H1 (cell line): ENCODE data around the gene WDR37. TPM values are rescaled to one million over a fixed set of nuclear protein-coding genes. Genes with fewer than 3 reads are reported as not detected.
A peak's percentile ranks its signal among the peaks of the same experiment; 100 is the strongest.

ENCODE experiments used
- ASH2L ChIP-seq: fragments of 200-600, 300-600 bp; sonication (generic); IDR thresholded peaks from one replicate; pipeline ENCODE4 v1.7.1; 2017; ENCODE audit warnings: low read length
- CHD2 ChIP-seq: IDR thresholded peaks from 2 replicates; pipeline ENCODE4 v1.6.1; 2012; ENCODE audit warnings: low read length, improper control_type of control experiment
- EP300 ChIP-seq, 2 experiments: IDR thresholded peaks; 1 replicate in 1 of 2; 2 replicates in 1 of 2; pipeline ENCODE4 v1.6.1; 2011 to 2012; ENCODE audit warnings: low read depth in 2 of 2, low read length in 2 of 2, mild to moderate bottlenecking in 2 of 2, borderline replicate concordance in 1 of 2, inconsistent platforms in 1 of 2, moderate library complexity in 1 of 2
- GABPA ChIP-seq: IDR thresholded peaks from 2 replicates; pipeline ENCODE4 v1.6.1; 2011; ENCODE audit warnings: mild to moderate bottlenecking, low read length, moderate library complexity, borderline replicate concordance; ENCODE audit not compliant: insufficient read depth
- MAFK ChIP-seq: IDR thresholded peaks from 2 replicates; pipeline ENCODE4 v1.6.1; 2012; ENCODE audit warnings: low read depth, mild to moderate bottlenecking, improper control_type of control experiment, low read length
- POLR2AphosphoS5 ChIP-seq: IDR thresholded peaks from 2 replicates; pipeline ENCODE4 v1.6.1; 2011; ENCODE audit warnings: low read depth, low read length
- RAD21 ChIP-seq, 2 experiments: IDR thresholded peaks in 1 of 2; conservative IDR thresholded peaks in 1 of 2; 2 replicates each; pipeline ENCODE4 v1.6.1; 2011; ENCODE audit warnings: low read depth in 2 of 2, low read length in 2 of 2, improper control_type of control experiment in 1 of 2, inconsistent platforms in 1 of 2, mild to moderate bottlenecking in 1 of 2, moderate library complexity in 1 of 2
- RFX5 ChIP-seq: IDR thresholded peaks from 2 replicates; pipeline ENCODE4 v1.6.1; 2011; ENCODE audit warnings: low read depth, low read length, improper control_type of control experiment, borderline replicate concordance
- polyA plus RNA-seq, 7 experiments: library from polyadenylated mRNA; depleted of rRNA in 3 of 7; stranded (reverse) in 5 of 7; unstranded in 2 of 7; fragments of >200 nt in 5 of 7; fragments of 200-250 nt in 2 of 7; gene quantifications; 1 replicate in 5 of 7; 2 replicates in 1 of 7; 4 replicates in 1 of 7; pipeline versions ENCODE4 v1.2.1 to v1.2.3, GENCODE V29; 2011 to 2013; ENCODE audit warnings: missing spikeins in 2 of 7, mixed read lengths in 2 of 7
- total RNA-seq: library from RNA; stranded (reverse); fragmentation: NEBNext Ultra II Directional; extraction: Animal tissue kit (Norgen Biotek cat#: 25700); gene quantifications from 2 replicates; pipeline ENCODE4 v1.2.1, GENCODE V29; 2021
- TF ChIP-seq, protein P1 (sequence below): fragments of 300-600 bp; sonication (generic); IDR thresholded peaks from 2 replicates; pipeline ENCODE4 v1.7.1; 2012; ENCODE audit warnings: low read length, moderate library complexity, mild to moderate bottlenecking, inconsistent platforms; ENCODE audit not compliant: insufficient replicate concordance

Gene WDR37
- total and polyA plus RNA-seq, 2 of the 8 experiments (the other 6 are each of a cell fraction or from before 2014, with no cell fraction given), result 9.6 to 12.0 TPM

DNA sequence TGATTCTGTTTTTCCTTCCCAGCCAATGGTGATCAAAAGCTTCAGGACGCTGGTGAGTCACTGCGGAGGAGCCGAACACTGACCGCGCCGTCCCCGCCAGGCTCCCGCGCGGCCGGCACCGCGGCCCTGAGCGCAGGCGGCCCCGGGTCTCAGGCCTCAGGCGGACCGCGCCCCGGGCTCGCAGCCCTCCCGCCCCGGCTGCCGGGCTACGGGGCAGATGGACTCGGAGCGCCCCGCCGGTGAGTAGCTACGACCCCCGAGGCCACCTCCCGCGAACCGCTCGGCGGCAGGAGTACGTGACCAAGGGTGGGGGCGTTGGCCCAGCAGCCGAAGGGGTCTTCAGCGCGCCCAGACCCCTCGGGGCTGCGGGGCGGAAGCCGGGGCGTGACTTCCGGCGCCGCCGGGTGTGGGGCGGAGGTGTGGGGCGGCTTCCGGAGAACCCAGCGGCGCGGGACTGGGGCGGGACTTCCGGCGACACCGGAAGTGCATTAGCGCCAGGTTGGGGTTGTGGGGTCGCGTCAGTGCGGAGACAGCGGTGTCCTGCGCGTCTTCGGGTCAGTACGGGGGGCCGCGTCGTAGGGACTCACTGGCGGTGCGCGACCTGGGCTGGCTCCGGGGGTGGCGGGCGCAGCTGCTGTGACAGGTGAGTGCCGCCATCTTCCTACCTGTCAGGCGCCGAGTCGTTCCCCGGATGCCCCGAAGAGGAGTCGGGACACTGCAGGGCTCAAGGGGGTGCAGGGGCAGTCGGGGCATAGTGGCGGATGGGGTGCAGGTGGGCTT is at the start of gene WDR37 (continued):
- TF ChIP-seq, protein P1, sequence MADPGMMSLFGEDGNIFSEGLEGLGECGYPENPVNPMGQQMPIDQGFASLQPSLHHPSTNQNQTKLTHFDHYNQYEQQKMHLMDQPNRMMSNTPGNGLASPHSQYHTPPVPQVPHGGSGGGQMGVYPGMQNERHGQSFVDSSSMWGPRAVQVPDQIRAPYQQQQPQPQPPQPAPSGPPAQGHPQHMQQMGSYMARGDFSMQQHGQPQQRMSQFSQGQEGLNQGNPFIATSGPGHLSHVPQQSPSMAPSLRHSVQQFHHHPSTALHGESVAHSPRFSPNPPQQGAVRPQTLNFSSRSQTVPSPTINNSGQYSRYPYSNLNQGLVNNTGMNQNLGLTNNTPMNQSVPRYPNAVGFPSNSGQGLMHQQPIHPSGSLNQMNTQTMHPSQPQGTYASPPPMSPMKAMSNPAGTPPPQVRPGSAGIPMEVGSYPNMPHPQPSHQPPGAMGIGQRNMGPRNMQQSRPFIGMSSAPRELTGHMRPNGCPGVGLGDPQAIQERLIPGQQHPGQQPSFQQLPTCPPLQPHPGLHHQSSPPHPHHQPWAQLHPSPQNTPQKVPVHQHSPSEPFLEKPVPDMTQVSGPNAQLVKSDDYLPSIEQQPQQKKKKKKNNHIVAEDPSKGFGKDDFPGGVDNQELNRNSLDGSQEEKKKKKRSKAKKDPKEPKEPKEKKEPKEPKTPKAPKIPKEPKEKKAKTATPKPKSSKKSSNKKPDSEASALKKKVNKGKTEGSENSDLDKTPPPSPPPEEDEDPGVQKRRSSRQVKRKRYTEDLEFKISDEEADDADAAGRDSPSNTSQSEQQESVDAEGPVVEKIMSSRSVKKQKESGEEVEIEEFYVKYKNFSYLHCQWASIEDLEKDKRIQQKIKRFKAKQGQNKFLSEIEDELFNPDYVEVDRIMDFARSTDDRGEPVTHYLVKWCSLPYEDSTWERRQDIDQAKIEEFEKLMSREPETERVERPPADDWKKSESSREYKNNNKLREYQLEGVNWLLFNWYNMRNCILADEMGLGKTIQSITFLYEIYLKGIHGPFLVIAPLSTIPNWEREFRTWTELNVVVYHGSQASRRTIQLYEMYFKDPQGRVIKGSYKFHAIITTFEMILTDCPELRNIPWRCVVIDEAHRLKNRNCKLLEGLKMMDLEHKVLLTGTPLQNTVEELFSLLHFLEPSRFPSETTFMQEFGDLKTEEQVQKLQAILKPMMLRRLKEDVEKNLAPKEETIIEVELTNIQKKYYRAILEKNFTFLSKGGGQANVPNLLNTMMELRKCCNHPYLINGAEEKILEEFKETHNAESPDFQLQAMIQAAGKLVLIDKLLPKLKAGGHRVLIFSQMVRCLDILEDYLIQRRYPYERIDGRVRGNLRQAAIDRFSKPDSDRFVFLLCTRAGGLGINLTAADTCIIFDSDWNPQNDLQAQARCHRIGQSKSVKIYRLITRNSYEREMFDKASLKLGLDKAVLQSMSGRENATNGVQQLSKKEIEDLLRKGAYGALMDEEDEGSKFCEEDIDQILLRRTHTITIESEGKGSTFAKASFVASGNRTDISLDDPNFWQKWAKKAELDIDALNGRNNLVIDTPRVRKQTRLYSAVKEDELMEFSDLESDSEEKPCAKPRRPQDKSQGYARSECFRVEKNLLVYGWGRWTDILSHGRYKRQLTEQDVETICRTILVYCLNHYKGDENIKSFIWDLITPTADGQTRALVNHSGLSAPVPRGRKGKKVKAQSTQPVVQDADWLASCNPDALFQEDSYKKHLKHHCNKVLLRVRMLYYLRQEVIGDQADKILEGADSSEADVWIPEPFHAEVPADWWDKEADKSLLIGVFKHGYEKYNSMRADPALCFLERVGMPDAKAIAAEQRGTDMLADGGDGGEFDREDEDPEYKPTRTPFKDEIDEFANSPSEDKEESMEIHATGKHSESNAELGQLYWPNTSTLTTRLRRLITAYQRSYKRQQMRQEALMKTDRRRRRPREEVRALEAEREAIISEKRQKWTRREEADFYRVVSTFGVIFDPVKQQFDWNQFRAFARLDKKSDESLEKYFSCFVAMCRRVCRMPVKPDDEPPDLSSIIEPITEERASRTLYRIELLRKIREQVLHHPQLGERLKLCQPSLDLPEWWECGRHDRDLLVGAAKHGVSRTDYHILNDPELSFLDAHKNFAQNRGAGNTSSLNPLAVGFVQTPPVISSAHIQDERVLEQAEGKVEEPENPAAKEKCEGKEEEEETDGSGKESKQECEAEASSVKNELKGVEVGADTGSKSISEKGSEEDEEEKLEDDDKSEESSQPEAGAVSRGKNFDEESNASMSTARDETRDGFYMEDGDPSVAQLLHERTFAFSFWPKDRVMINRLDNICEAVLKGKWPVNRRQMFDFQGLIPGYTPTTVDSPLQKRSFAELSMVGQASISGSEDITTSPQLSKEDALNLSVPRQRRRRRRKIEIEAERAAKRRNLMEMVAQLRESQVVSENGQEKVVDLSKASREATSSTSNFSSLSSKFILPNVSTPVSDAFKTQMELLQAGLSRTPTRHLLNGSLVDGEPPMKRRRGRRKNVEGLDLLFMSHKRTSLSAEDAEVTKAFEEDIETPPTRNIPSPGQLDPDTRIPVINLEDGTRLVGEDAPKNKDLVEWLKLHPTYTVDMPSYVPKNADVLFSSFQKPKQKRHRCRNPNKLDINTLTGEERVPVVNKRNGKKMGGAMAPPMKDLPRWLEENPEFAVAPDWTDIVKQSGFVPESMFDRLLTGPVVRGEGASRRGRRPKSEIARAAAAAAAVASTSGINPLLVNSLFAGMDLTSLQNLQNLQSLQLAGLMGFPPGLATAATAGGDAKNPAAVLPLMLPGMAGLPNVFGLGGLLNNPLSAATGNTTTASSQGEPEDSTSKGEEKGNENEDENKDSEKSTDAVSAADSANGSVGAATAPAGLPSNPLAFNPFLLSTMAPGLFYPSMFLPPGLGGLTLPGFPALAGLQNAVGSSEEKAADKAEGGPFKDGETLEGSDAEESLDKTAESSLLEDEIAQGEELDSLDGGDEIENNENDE, result no peak
- TF ChIP-seq MAFK, result no peak
- no peak for TF ChIP-seq RFX5
- TF ChIP-seq ASH2L, result peak; percentile 96
- TF ChIP-seq EP300 (IDR thresholded peaks at IDR 0.05; ENCODE audit: borderline replicate concordance in 1 of 2, low read depth in 2 of 2, low read length in 2 of 2), result no peak
- TF ChIP-seq POLR2AphosphoS5, result 0 out of 2 replicates have a peak, but pooled peaks have one; percentile 32
- peak; percentile 96 for TF ChIP-seq GABPA
- no peak for TF ChIP-seq CHD2
- no peak for TF ChIP-seq RAD21 (IDR thresholded peaks at IDR 0.05 in 1 of 2, conservative IDR thresholded peaks at IDR 0.05 in 1 of 2; ENCODE audit: low read depth in 2 of 2, low read length in 2 of 2)
